ENCODE data around the gene ACP4. TPM values are rescaled to one million over a fixed set of nuclear protein-coding genes. Genes with fewer than 3 reads are reported as not detected.

ACP4 gene
- total and polyA plus RNA-seq, 2 experiments from 2014 or later: not detected

GRCh38 chr19:50776131-50776530 lies 14.1 kb upstream of the ACP4 start:
- no peaks in the 10 kb centered on the region for H3K9me3 ChIP-seq (ENCODE audit: low read depth)
- H3F3A ChIP-seq (ENCODE audit: insufficient read depth): no peaks in the 10 kb centered on the region
- 56 to 60% methylated on average over 5 of the region's 5 CpGs for WGBS, 2 experiments (ENCODE audit: low coverage in 1 of 2, low lambda C conversion rate in 2 of 2, missing lambda C conversion rate in 2 of 2)
- peaks cover 50% of the 10 kb centered on the region for H3K27me3 ChIP-seq (replicated peaks; ENCODE audit: insufficient read depth)
- H3K4me3 ChIP-seq: no peak overlapping the region
- no peak for DNase-seq
- H2AFZ ChIP-seq: no peak overlapping the region
- in situ Hi-C loops (cut with MboI): loop anchor here (25.0 kb wide), 1 partner anchor 414 kb away; the partner anchor contains the start of gene NAPSA
- H3K4me1 ChIP-seq (ENCODE audit: insufficient read depth): no peaks in the 10 kb centered on the region
- TF ChIP-seq EZH2 (IDR thresholded peaks at IDR 0.05; ENCODE audit: insufficient read depth, poor library complexity, severe bottlenecking) (no peak), EZH2phosphoT487 (IDR thresholded peaks at IDR 0.05; ENCODE audit: insufficient read depth, low read depth) (no peak)
- H3K36me3 ChIP-seq (ENCODE audit: low read depth): no peaks in the 10 kb centered on the region
- no peaks in the 10 kb centered on the region for H3K79me2 ChIP-seq (ENCODE audit: insufficient read depth)
- no peak overlapping the region for H3K27ac ChIP-seq
- H3K9me2 ChIP-seq (ENCODE audit: insufficient read depth): no peaks in the 10 kb centered on the region
- H3K4me2 ChIP-seq (ENCODE audit: unreplicated experiment): no peak overlapping the region
- no peak overlapping the region for H3K9ac ChIP-seq
- no peaks in the 10 kb centered on the region for H4K20me1 ChIP-seq (ENCODE audit: insufficient read depth)

GRCh38 chr19:50777261-50777660 lies 13.0 kb upstream of the ACP4 start:
- no peaks in the 10 kb centered on the region for H4K20me1 ChIP-seq (ENCODE audit: insufficient read depth)
- DNase-seq: no peak
- no peaks in the 10 kb centered on the region for H3F3A ChIP-seq (ENCODE audit: insufficient read depth)
- 1 to 3% methylated on average over 4 of the region's 4 CpGs for WGBS, 2 experiments (ENCODE audit: low coverage in 1 of 2, low lambda C conversion rate in 2 of 2, missing lambda C conversion rate in 2 of 2)
- in situ Hi-C loops (cut with MboI): loop anchor here (25.0 kb wide), 1 partner anchor 415 kb away; the partner anchor contains the start of gene NAPSA
- H3K27ac ChIP-seq: no peak overlapping the region
- H3K4me2 ChIP-seq (ENCODE audit: unreplicated experiment): no peak overlapping the region
- no peak overlapping the region for H3K4me3 ChIP-seq
- peaks cover 57% of the 10 kb centered on the region for H3K27me3 ChIP-seq (replicated peaks; ENCODE audit: insufficient read depth)
- H3K79me2 ChIP-seq (ENCODE audit: insufficient read depth): no peaks in the 10 kb centered on the region
- no peak overlapping the region for H3K9ac ChIP-seq
- TF ChIP-seq EZH2 (IDR thresholded peaks at IDR 0.05; ENCODE audit: insufficient read depth, poor library complexity, severe bottlenecking): no peak
- no peak for TF ChIP-seq EZH2phosphoT487 (IDR thresholded peaks at IDR 0.05; ENCODE audit: insufficient read depth, low read depth)
- H3K36me3 ChIP-seq (ENCODE audit: low read depth): no peaks in the 10 kb centered on the region
- no peaks in the 10 kb centered on the region for H3K9me2 ChIP-seq (ENCODE audit: insufficient read depth)
- H3K4me1 ChIP-seq (ENCODE audit: insufficient read depth): no peaks in the 10 kb centered on the region
- no peaks in the 10 kb centered on the region for H3K9me3 ChIP-seq (ENCODE audit: low read depth)
- H2AFZ ChIP-seq: no peak overlapping the region

GRCh38 chr19:50777830-50778303 lies 12.3 kb upstream of the ACP4 start:
- Histone ChIP-seq H3K79me2 (ENCODE audit: insufficient read depth) (no peaks in the 10 kb centered on the region), H3K9ac (no peak overlapping the region), H3F3A (ENCODE audit: insufficient read depth) (no peaks in the 10 kb centered on the region), H4K20me1 (ENCODE audit: insufficient read depth) (no peaks in the 10 kb centered on the region), H3K4me1 (ENCODE audit: insufficient read depth) (no peaks in the 10 kb centered on the region), H3K27ac (no peak overlapping the region), H3K9me2 (ENCODE audit: insufficient read depth) (no peaks in the 10 kb centered on the region), H3K9me3 (ENCODE audit: low read depth) (no peaks in the 10 kb centered on the region), H3K27me3 (replicated peaks; ENCODE audit: insufficient read depth) (peaks cover 57% of the 10 kb centered on the region), H2AFZ (no peak overlapping the region), H3K4me2 (ENCODE audit: unreplicated experiment) (no peak overlapping the region), H3K36me3 (ENCODE audit: low read depth) (no peaks in the 10 kb centered on the region), H3K4me3 (no peak overlapping the region)
- 2 to 6% methylated on average over 30 of the region's 30 CpGs for WGBS, 2 experiments (ENCODE audit: low coverage in 1 of 2, low lambda C conversion rate in 2 of 2, missing lambda C conversion rate in 2 of 2)
- in situ Hi-C loops (cut with MboI): loop anchor here (25.0 kb wide), 1 partner anchor 416 kb away; the partner anchor contains the start of gene NAPSA
- peak; percentile 63 for DNase-seq
- TF ChIP-seq EZH2 (IDR thresholded peaks at IDR 0.05; ENCODE audit: insufficient read depth, poor library complexity, severe bottlenecking): no peak

GRCh38 chr19:50778906-50779430 lies 11.2 kb upstream of the ACP4 start:
- Histone ChIP-seq H3K36me3 (ENCODE audit: low read depth) (no peaks in the 10 kb centered on the region), H3K4me3 (no peak overlapping the region), H3K9me2 (ENCODE audit: insufficient read depth) (no peaks in the 10 kb centered on the region), H3K27me3 (replicated peaks; ENCODE audit: insufficient read depth) (peaks cover 57% of the 10 kb centered on the region), H4K20me1 (ENCODE audit: insufficient read depth) (no peaks in the 10 kb centered on the region), H3K27ac (no peak overlapping the region), H2AFZ (no peak overlapping the region), H3K79me2 (ENCODE audit: insufficient read depth) (no peaks in the 10 kb centered on the region), H3K4me1 (ENCODE audit: insufficient read depth) (no peaks in the 10 kb centered on the region), H3K9ac (no peak overlapping the region), H3K9me3 (ENCODE audit: low read depth) (no peaks in the 10 kb centered on the region), H3F3A (ENCODE audit: insufficient read depth) (no peaks in the 10 kb centered on the region), H3K4me2 (ENCODE audit: unreplicated experiment) (no peak overlapping the region)
- no peak for DNase-seq
- in situ Hi-C loops (cut with MboI): loop anchor here (25.0 kb wide), 1 partner anchor 417 kb away; the partner anchor contains the start of gene NAPSA
- WGBS, 2 experiments (ENCODE audit: low coverage in 1 of 2, low lambda C conversion rate in 2 of 2, missing lambda C conversion rate in 2 of 2): 58 to 60% methylated on average over 7 of the region's 7 CpGs
- TF ChIP-seq EZH2phosphoT487 (IDR thresholded peaks at IDR 0.05; ENCODE audit: insufficient read depth, low read depth) (no peak), EZH2 (IDR thresholded peaks at IDR 0.05; ENCODE audit: insufficient read depth, poor library complexity, severe bottlenecking) (no peak)
